H9 (cell line): ENCODE results near the gene BRICD5. TPM values are rescaled to one million over a fixed set of nuclear protein-coding genes. Genes with fewer than 3 reads are reported as not detected.

Source experiments
- DNase-seq: peaks from one replicate; pipeline ENCODE4 v3.0.0-alpha.2; 2017
- H2AFZ ChIP-seq: one replicate; pipeline ENCODE4 v1.6.1; 2013; ENCODE audit warnings: mild to moderate bottlenecking, low read length, control low read depth, moderate library complexity
- H2AK5ac ChIP-seq: 2 replicates; pipeline ENCODE4 v1.6.1; 2013; ENCODE audit warnings: low read length, control low read depth, mixed read lengths; ENCODE audit not compliant: insufficient read length
- H2BK120ac ChIP-seq: one replicate; pipeline ENCODE4 v1.6.1; 2013; ENCODE audit warnings: low read depth, mild to moderate bottlenecking, low read length, control low read depth, inconsistent platforms; ENCODE audit not compliant: poor library complexity, severe bottlenecking
- H2BK12ac ChIP-seq: 2 replicates; pipeline ENCODE4 v1.6.1; 2013; ENCODE audit warnings: low read length, control low read depth, mixed read lengths, low read depth; ENCODE audit not compliant: insufficient read length
- H2BK15ac ChIP-seq: 2 replicates; pipeline ENCODE4 v1.6.1; 2013; ENCODE audit warnings: low read depth, low read length, control low read depth
- H2BK20ac ChIP-seq: one replicate; pipeline ENCODE4 v1.6.1; 2013; ENCODE audit warnings: low read depth, mild to moderate bottlenecking, low read length, control low read depth, inconsistent platforms; ENCODE audit not compliant: poor library complexity, severe bottlenecking
- H2BK5ac ChIP-seq: 2 replicates; pipeline ENCODE4 v1.6.1; 2013; ENCODE audit warnings: low read length, control low read depth, mixed read lengths; ENCODE audit not compliant: insufficient read length
- H3K14ac ChIP-seq: 2 replicates; pipeline ENCODE4 v1.6.1; 2013; ENCODE audit warnings: low read length, control low read depth; ENCODE audit not compliant: insufficient read depth
- H3K18ac ChIP-seq: 2 replicates; pipeline ENCODE4 v1.6.1; 2013; ENCODE audit warnings: low read depth, mild to moderate bottlenecking, mixed read lengths, low read length, control low read depth; ENCODE audit not compliant: insufficient read length
- H3K23ac ChIP-seq: 2 replicates; pipeline ENCODE4 v1.6.1; 2013; ENCODE audit warnings: low read length, control low read depth, mixed read lengths, low read depth; ENCODE audit not compliant: insufficient read length
- H3K23me2 ChIP-seq: 2 replicates; pipeline ENCODE4 v1.6.1; 2013; ENCODE audit warnings: low read depth, mild to moderate bottlenecking, mixed read lengths, low read length, control low read depth; ENCODE audit not compliant: insufficient read length, poor library complexity, severe bottlenecking
- H3K27ac ChIP-seq: 2 replicates; pipeline ENCODE4 v1.5.1; 2013; ENCODE audit warnings: low read length, control low read depth, mixed read lengths, low read depth; ENCODE audit not compliant: insufficient read length
- H3K27me3 ChIP-seq: 2 replicates; pipeline ENCODE4 v1.6.1; 2013; ENCODE audit warnings: low read length, control low read depth, inconsistent platforms; ENCODE audit not compliant: insufficient read depth
- H3K4ac ChIP-seq: 2 replicates; pipeline ENCODE4 v1.6.1; 2013; ENCODE audit warnings: low read depth, mild to moderate bottlenecking, control low read depth, inconsistent platforms, low read length, moderate library complexity
- H3K4me1 ChIP-seq: 2 replicates; pipeline ENCODE4 v1.6.1; 2013; ENCODE audit warnings: low read length, control low read depth, inconsistent platforms; ENCODE audit not compliant: insufficient read depth
- H3K4me2 ChIP-seq: 2 replicates; pipeline ENCODE4 v1.6.1; 2013; ENCODE audit warnings: low read length, control low read depth, mixed read lengths; ENCODE audit not compliant: insufficient read length, insufficient read depth
- H3K56ac ChIP-seq: 2 replicates; pipeline ENCODE4 v1.6.1; 2013; ENCODE audit warnings: low read depth, mild to moderate bottlenecking, mixed read lengths, low read length, control low read depth; ENCODE audit not compliant: insufficient read length
- H3K79me1 ChIP-seq: 2 replicates; pipeline ENCODE4 v1.6.1; 2013; ENCODE audit warnings: low read depth, mild to moderate bottlenecking, moderate library complexity, low read length, control low read depth, inconsistent platforms; ENCODE audit not compliant: insufficient read depth, poor library complexity, severe bottlenecking
- H3K79me2 ChIP-seq: 2 replicates; pipeline ENCODE4 v1.6.1; 2013; ENCODE audit warnings: low read length, control low read depth, inconsistent platforms; ENCODE audit not compliant: insufficient read depth
- H3K9ac ChIP-seq: 2 replicates; pipeline ENCODE4 v1.6.1; 2013; ENCODE audit warnings: low read length, control low read depth, mixed read lengths; ENCODE audit not compliant: insufficient read length; ENCODE audit errors: extremely low read depth
- H3K9me3 ChIP-seq: one replicate; pipeline ENCODE4 v1.6.1; 2013; ENCODE audit warnings: low read depth, low read length, inconsistent platforms; ENCODE audit not compliant: control insufficient read depth
- H3T11ph ChIP-seq: one replicate; pipeline ENCODE4 v1.6.1; 2013; ENCODE audit warnings: mild to moderate bottlenecking, low read length, control low read depth, inconsistent platforms
- H4K20me1 ChIP-seq: one replicate; pipeline ENCODE4 v1.6.1; 2013; ENCODE audit not compliant: control insufficient read depth, insufficient read length, insufficient read depth
- H4K5ac ChIP-seq: 2 replicates; pipeline ENCODE4 v1.6.1; 2013; ENCODE audit warnings: low read depth, mild to moderate bottlenecking, mixed read lengths, low read length, control low read depth; ENCODE audit not compliant: insufficient read length
- H4K8ac ChIP-seq: replicated peaks from 2 replicates; pipeline ENCODE4 v1.6.1; 2013; ENCODE audit warnings: low read length, control low read depth, mixed read lengths, low read depth; ENCODE audit not compliant: insufficient read length
- H4K91ac ChIP-seq: 2 replicates; pipeline ENCODE4 v1.6.1; 2013; ENCODE audit warnings: low read depth, mild to moderate bottlenecking, moderate library complexity, mixed read lengths, low read length, control low read depth; ENCODE audit not compliant: insufficient read length
- H3K27ac Mint-ChIP-seq, 3 experiments: 2 replicates in 2 of 3; 3 replicates in 1 of 3; pipeline ENCODE4 v1.8.0; 2020 to 2021; ENCODE audit warnings: mixed read lengths in 3 of 3, mild to moderate bottlenecking in 1 of 3, moderate library complexity in 1 of 3
- H3K27me3 Mint-ChIP-seq: 2 replicates; pipeline ENCODE4 v1.8.0; 2021; ENCODE audit warnings: low read depth, mild to moderate bottlenecking, moderate library complexity, mixed read lengths
- H3K36me3 Mint-ChIP-seq, 3 experiments: 2 replicates in 2 of 3; 3 replicates in 1 of 3; pipeline ENCODE4 v1.8.0; 2020 to 2021; ENCODE audit warnings: low read depth in 3 of 3, mixed read lengths in 3 of 3; ENCODE audit not compliant: insufficient read depth in 1 of 3
- H3K4me1 Mint-ChIP-seq, 2 experiments: 2 replicates each; pipeline ENCODE4 v1.8.0; 2020; ENCODE audit warnings: mixed read lengths in 2 of 2
- H3K4me3 Mint-ChIP-seq, 2 experiments: 2 replicates in 1 of 2; 3 replicates in 1 of 2; pipeline ENCODE4 v1.8.0; 2020 to 2021; ENCODE audit warnings: mild to moderate bottlenecking in 2 of 2, mixed read lengths in 2 of 2, moderate library complexity in 1 of 2
- H3K9me3 Mint-ChIP-seq, 2 experiments: 2 replicates in 1 of 2; 3 replicates in 1 of 2; pipeline ENCODE4 v1.8.0; 2020; ENCODE audit warnings: mild to moderate bottlenecking in 2 of 2, mixed read lengths in 2 of 2, moderate library complexity in 1 of 2
- CTCF ChIP-seq: fragments of 200-600 bp; sonication (generic); conservative IDR thresholded peaks from 3 replicates; pipeline ENCODE4 v1.8.0; 2021; ENCODE audit warnings: antibody characterized with exemption, mild to moderate bottlenecking
- WGBS: extraction: QIAGEN DNeasy Blood & Tissue Kit; methylation state at CpG from one replicate; pipeline ENCODE4 v1.1.7; 2013; ENCODE audit warnings: missing lambda C conversion rate, low lambda C conversion rate, mixed read lengths; ENCODE audit not compliant: insufficient read length; ENCODE audit errors: extremely low coverage; 5-methylcytosine and 5-hydroxymethylcytosine counted together
- total RNA-seq: library from RNA; stranded (reverse); gene quantifications from 2 replicates; pipeline ENCODE4 v1.2.1, GENCODE V29; 2021

The BRICD5 gene
- total RNA-seq, 1 experiment from 2014 or later: 11.9 TPM

- peak overlapping the region in 2 of 3 experiments; percentile 33 to 70; a peak in 3 of 7 replicates for H3K27ac Mint-ChIP-seq
- no peaks in the 10 kb centered on the region for H3K9me3 ChIP-seq
These were observed 46.0 kb upstream of the BRICD5 start for GRCh38 chr16:2256531-2257140.

More at GRCh38 chr16:2256531-2257140, 46.0 kb upstream of the BRICD5 start:
- Histone ChIP-seq H3K18ac (no peak overlapping the region), H4K5ac (no peak overlapping the region), H4K91ac (no peak overlapping the region), H2AFZ (no peak overlapping the region), H3K4me2 (no peak overlapping the region), H3K79me1 (no peaks in the 10 kb centered on the region), H4K8ac (no peak overlapping the region), H3K23ac (no peak overlapping the region), H3K27me3 (no peaks in the 10 kb centered on the region), H2AK5ac (no peak overlapping the region), H2BK20ac (no peak overlapping the region), H2BK120ac (no peak overlapping the region), H3K9ac (no peak overlapping the region), H3K23me2 (no peaks in the 10 kb centered on the region), H2BK15ac (no peak overlapping the region), H3T11ph (no peak overlapping the region), H2BK12ac (no peak overlapping the region), H3K4me1 (no peaks in the 10 kb centered on the region), H3K56ac (no peak overlapping the region), H3K79me2 (no peaks in the 10 kb centered on the region), H3K14ac (no peak overlapping the region), H3K27ac (no peak overlapping the region), H3K4ac (no peak overlapping the region), H4K20me1 (peaks cover 2% of the 10 kb centered on the region), H2BK5ac (no peak overlapping the region)
- Mint-ChIP-seq H3K36me3 (peaks cover 60 to 92% (median 80%) of the 10 kb centered on the region in 3 experiments), H3K27me3 (no peaks in the 10 kb centered on the region), H3K4me3 (peak overlapping the region in 1 of 2 experiments; percentile 6; a peak in 1 of 5 replicates), H3K9me3 (no peaks in the 10 kb centered on the region), H3K4me1 (peaks cover 13 to 17% of the 10 kb centered on the region in 2 experiments)
- WGBS: no CpG with 5 or more reads among the region's 12 CpGs
- TF ChIP-seq CTCF: no peak
- DNase-seq: no peak
